CD4-positive, alpha-beta T cell treated with Interleukin-4 for 1 hour (primary cell): ENCODE measurements around the gene ASTL.

ENCODE experiments used
- DNase-seq, 2 donors: peaks; one replicate each; pipeline ENCODE4 v3.0.0-alpha.2; 2020 to 2022

The ASTL gene

DNA sequence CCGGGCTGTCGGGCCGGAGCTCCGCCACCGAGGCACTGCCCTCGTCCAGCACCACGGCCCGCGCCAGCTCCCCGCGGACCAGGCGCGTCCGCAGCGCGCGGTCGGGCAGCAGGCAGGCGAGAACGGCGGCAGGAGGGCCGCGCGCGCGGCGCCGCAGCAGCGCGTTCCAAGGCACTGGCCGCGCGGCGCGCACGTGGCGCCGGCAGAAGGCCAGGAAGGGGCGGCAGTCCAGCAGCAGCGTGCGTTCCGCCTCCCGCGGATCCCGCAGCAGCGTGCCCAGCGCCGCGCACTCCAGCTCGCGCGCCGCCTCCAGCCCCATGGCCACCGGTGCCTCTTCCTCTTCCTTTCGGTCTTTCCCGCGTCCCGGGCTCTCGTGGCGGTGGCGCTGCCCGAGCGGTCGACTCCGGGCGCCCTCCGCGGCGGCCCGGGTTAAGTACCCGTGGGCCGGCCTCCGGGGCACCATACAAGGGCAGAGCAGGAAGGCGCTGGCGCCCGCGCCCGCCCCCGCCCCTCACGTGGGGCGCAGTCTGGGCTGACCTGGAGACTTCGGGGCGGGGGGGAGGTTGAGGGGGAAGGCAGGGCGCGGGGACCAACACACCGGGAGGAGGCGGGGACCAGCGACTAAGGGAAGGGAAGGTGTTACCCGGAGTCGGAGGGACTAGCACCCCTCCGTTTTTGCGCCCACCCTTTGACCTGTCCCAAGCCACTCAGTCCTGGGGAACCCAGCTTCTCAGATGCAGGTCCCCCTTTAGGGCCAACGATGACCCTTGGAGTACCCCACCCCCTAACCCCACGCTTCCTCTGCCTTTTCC lies 6.9 kb upstream of the ASTL start, which contains the start of gene DUSP2:
TSS of gene DUSP2 (minus strand) at position 405 of the 812 bp plus-strand sequence. CDS start at position 319, 86 bp downstream.
- peak; percentile 94 to 96 for DNase-seq

DNA sequence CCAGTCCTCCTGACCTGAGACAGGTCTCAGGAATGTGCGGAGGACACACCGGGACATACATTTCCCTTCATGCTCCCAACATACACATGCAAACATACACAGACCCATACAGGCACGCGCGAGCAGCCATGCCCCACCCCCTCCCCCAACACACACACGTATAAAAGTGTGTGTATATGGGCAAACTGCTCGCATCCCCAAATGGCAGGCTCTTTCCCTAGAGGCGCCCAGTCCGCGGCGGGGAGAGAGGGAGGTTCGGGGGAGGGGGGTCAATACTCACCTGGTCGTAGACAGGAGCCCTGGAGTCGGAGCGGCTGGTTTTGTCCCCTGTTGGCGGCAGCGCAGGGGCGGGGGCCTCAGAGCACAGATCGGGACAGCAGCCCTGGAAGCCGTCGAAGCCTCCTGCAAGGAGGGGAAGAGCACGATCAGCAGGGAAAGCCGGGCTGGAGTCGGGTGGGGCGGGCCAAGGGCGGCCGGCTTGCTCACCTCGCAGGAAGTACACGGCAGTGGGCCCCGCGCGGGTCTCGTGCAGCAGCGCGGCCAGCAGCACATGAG lies 6.3 kb upstream of the ASTL start:
- DNase-seq = peak in 1 of 2 donors; percentile 40

DNA sequence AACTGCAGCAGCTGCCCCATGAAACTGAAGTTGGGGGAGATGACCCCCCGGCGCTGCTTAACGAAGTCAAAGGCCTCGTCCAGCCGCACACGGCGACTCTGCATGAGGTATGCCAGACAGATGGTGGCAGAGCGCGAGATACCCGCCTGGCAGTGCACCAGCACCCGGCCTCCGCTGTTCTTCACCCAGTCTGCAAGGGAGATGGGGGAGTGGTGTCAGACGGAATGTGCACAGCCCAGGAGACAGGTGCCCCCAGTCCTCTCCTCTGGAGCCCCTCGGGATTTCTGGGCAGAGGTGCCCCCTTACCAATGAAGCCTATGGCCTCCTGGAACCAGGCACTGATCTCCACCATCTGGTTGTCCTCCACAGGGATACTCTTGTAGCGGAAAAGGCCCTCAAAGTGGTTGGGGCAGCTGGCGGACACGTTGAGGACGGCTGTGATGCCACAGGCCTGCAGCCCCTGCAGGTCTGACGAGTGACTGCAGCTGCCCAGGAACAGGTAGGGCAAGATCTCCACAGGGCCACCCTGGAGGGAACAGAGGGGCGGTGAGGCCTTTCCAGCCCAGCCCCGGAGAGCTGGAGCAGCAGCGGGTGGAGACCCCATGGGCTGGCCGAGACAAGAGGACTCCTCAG lies 5.7 kb upstream of the ASTL start:
- DNase-seq = peak; percentile 39 to 51

DNA sequence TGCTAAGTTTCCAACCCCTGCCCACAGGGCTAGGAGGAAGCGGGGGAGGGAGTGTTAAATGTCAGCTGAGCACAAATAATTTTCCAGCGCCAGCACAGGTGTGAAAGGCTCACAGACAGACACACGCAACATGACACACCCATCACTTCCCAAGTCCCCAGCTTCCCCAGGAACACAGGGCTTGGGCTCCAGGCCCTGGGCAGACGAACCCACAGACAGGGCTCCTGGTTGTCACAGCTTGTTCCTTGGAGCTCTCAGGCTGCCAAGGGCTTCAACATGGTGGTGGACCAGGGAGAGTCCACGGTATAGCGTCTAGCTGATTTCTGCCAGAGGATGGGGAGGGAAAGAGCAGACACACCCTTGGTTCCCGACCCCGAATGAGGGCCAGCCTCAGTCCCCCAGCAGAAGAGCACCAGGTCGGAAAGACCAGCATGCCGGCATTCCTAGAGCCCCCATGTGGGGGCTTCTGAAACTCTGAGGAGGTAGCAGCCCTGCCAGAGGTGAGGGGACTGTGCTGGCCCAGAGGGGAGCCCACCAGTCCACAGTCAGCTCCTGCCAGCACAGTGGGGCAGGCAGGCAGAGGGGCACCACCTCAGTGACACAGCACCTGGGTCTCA lies 5.0 kb upstream of the ASTL start:
- DNase-seq = peak in 1 of 2 donors; percentile 54

DNA sequence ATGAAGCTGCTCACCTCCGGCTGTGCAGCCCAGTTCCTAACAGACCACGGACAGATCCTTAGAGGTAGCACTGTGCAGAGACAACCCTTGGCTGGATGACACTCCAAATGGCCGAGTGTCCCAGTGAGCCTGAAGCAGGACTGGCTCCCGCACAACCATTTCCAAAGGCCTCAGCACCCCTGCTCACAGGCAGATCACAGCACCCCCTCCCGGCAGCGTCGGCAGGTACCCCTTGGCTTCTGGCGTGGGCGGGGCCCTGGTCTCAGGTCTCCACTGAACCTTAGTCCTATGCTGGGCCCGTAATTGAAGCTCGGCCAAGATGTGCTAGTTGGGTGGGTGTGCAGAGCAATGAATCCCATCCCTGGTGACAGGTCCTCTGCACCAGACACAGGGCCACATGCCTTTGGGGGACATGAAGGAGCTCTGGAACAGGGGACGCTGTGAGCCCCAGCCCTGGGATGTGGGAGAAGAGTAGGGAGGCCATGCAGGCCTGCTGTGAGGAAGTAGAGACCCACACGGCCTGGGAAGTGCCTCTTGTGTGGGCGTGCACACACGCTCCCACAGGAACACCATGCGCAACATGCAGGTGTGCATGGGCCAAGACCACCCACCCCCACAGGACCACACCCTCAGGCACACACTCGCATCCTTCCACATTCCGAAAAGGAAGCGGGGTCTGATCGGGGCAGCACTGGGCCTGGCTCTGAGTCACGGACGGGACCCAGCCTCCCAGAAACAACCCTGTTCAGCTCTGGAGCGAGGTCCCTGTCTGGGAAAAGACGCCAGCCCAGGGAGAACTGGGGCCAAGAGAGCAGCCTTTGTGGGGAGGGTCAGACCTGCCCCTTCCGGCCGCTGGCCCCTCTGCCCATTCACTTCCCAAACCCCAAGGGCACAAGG lies 4.2 kb upstream of the ASTL start:
- DNase-seq = peak; percentile 78 to 80

DNA sequence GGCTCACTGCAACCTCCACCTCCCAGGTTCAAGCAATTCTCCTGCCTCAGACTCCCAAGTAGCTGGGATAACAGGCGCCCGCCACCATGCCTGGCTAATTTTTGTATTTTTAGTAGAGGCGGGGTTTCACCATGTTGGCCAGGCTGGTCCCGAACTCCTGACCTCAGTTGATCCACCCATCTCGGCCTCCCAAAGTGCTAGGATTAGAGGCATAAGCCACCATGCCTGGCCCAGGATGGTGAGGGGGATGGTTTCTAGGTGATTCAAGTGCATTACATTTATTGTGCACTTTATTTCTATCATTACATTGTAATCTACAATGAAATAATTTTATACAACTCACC lies 3.3 kb upstream of the ASTL start:
- peak in 1 of 2 donors; percentile 32 for DNase-seq

DNA sequence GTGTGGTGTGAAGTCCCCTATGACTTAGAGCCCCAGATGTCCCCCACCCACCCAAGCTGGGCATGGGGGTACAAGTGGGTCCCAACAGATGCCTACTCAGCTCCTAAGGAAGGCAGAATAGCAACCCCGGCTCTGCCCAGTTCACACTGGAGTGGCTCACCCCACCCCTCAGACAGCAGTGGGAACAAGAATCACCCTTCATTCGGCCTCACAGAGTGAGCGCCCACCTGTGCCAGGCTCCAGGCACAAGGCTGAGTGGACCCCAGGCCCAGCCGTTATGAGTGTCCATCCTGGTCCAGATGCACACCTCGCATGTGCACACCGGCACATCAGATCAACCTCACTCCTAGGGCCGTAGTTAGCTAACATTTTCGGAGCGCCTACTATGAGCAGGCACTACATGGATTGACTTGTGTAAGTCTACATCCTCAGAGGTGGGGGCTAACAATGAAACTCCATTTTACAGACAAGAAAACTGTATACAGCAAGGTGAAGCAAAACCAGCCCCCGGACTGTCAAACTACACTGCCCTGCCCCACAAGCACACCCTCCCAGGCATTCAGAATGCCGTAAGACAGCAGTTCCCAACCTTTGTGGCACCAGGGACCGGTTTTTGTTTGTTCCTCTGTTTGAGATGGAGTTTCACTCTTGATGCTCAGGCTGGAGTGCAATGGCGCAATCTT lies 2.8 kb upstream of the ASTL start:
- DNase-seq = peak in 1 of 2 donors; percentile 40

DNA sequence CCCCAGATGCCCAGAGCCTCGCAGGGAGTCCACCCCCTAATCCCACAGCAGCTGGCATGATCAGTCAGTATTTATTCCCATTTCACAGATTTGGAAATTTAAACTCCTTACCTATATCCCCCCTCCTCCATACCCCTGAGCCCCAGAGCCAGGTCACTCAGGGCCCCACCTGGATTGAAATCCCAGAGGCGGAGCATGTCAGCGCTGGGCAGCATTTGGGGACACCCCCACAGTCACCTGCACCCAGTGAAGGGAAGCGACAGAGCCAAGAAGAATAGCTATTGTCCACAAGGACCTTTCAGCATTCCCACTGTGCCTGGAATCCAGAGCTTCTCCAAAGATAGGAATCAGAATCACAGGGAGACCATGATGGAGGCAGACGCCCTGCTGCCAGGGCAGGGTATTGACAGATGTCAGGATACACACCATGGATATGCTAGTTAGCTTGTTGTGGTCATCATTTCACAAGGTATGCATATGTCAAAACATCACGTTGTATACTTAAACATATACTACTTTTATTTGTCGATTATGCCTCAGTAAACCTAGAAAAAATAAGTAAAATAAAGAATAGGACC lies 968 bp upstream of the ASTL start:
- no peak for DNase-seq

DNA sequence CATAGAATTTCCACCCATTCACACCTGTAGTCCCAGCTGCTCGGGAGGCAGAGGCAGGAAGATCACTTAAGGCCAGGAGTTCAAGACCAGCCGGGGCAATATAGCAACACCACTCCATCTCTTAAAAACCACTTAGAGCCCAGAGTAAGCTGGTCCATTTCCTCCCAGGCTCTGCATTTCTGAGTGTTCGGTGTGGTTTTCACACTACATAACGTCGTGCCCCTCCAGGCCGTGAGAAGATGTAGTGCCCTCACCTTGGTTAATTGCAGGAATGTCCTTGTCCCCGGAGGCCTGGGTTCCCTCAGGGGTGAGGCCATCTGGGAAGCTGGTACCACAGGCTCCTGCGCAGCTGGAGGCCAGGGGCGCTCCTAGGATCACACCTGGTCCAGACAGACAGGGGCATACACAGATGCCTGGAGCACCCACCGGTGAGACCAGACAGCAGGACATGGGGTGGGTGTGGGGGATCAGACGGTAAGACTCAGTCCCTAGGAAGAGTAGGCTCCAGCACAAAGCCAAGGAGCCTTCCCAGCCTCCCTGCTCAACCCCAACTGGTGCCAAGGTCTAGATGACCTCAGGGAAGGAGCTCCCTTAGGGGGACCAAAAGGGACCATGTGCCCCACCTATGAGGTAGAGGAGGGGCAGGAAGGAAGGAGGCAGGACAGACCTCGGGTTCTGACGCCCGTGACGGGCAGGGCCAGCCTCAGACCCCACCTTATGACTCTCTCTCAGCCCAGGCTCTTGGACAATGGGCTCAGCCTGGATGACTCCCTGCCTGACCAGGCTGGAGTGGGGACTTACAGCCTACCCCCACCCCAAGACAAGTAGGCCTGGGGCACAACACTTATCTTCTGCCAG lies 752 bp downstream of the ASTL start:
- DNase-seq = peak in 1 of 2 donors; percentile 30

DNA sequence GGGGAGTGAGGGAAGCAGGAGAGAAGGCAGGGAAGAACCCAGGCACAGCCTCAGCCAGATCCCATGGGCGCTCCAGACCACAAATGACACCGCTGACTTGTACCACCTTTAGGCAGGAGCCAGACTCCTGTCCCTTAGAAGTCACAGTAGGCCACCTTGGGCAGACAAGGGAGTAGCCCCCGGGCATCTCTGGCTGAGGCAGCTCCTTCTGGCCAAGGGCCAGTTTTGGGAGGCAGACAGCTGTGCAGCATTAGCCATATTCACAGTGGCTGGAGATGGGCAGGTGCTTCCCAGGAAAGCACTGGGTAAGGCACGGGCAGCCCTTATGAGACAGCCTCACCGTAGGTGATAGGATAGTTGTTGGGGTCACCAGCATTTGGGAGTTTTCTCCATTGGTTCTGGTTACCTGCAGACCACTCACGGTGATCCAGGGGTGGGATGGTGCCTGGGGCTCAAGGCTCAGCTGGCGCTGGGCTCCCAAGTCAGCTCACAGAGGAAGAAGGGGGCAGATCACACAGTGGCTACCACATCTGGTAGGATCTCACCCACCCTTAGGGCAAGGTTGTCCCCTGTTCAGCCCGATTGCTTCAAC lies 2.1 kb downstream of the ASTL start:
- peak in 1 of 2 donors; percentile 17 for DNase-seq

DNA sequence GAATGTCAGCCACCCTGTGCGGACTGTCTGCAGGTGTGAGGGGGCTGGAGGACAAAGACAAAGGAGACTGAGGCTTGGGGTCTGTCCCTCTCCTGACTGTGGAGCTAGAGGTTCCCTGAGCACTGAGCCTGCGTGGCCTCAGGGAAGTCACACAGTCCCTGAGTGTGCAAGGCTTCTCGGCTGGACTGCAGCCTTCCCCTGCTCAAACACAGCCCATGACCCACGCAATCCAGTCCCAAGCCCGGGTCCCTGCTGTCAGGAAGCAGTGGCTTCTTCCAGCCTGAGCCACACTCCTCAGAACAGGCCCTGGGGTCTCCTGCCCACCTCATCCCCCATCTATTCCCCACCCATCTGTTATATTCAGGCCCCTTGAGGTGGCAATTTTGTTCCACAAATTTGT lies 2.7 kb downstream of the ASTL start:
- peak in 1 of 2 donors; percentile 15 for DNase-seq

DNA sequence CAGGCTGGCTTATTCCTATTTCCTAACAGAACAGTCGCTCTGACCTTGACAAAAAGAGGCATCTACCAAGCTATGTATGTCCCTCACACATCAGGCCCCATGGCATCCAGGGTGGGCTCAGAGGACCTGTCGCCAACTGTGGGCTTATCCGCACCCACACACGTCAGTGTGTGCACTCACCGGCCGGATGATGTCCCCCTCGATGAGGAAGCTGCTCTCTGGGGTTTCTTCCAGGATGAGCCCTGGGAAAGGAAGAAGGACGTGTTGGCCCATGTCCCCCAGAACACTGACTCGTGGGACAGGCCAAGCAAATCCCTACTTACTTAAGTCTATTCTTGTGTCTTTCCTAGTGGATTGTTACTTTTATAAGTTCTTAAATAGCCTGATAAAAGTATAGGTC lies 3.1 kb downstream of the ASTL start:
- no peak for DNase-seq

DNA sequence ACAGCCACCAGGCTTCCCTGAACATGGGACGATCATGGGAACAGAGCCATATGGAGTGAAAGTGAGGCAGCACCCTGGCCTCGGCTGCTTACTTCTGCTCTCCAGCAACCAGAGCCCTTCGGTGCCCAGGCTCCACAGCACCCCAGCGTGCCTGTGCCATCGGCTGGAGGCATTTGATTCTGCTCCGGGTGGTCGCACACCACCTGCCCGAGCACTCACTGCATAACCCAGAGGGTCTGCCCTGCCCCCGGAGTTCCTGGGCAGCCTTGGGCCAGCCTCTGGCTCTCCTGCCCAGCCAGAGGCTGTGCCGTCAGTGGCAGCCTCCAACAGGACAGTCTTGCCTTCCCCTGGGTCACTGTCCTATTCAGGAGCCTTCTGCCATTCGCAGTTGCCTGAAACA lies 3.9 kb downstream of the ASTL start:
- DNase-seq = peak in 1 of 2 donors; percentile 25

DNA sequence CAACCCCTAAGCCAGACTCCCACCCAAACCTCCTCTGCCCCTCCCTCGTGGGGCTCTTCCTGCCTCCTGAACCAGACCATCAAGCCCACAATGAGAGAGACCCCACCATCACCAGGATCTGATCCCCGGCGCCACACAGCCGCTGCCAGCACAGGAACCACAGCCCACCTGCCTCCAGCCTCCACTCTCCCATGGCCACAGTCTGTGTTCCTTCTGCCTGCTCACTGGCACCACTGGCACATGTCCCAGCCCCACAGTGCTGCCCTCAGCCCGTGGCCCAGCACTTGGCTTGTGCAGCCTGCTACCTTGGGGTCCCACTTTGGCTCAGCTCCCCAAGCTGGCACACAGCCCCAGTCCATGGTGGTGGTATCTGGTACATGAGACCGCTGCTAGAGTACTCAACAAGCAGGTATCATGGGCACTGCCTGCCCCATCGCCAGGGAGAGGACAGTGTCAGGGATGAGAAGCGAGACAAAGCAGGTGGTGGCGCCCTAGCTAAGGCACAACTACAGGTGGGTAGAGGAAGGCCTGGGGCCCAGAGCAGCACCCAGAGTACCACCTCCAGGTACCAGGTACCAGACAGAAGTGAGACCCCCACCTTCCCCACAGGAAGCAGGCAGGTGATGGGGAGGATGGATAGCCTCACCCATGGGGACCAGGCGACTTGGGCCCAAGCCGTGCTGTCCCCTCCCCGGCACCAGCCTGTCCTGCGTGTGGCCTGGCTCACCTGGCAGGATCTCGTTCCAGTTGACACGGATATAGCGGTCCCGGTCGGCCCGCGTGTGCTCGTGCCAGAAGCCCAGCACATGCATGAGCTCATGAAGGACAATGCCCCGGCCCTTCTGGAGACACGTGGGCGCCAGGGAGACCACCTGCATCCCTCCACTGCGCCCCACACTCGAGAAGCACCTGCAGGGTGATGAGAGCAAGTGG lies 6.2 kb downstream of the ASTL start:
- DNase-seq = no peak

DNA sequence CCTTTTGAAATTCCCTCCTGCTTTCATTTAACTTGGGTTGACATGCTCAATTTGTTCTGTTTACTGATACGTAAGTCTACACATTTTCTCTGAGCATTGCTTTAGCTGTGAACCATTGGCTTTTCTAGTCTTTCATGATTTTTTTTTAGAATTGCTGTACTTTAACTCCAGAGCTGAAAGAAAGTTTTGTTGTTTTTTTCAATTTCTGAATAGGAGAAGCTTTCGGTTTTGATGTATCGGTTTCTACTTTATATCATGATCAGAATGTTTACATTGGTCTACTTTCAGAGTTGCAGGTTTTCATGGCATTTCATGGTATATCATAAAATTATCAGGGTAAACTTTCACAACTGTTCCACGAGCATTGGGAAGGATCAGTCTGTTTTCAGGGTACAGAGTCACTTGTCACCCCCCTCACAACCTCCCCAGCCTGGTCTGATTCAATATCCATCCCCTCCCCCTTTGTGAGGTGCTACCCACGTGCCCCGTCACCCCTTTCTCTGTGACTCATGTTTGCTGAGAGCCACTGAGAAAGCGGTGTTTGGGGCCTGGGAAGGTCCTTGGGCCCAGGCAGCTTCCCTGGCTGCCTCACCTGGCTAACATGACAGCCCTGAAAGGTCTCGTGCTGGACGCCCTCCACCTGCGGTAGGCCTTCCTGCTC lies 7.0 kb downstream of the ASTL start:
- peak in 1 of 2 donors; percentile 30 for DNase-seq

DNA sequence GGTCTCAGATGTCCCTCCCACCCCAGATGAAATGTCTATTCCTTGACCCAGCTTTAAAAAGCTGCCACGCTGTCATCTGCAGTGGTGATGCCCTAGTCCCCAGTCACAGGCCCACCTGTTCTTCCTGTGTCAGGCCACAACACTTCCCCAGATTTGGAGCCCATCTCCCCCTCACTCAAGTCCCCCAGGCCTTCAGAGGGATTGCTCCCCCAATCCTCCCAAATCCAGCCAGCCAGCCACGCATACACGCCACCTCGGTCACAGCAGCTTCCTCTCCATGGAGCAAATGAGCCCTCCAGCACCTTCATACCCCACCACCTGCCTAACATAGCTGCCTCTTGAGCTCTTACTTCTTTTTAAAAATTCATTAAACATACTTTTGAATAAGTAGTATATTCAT lies 7.8 kb downstream of the ASTL start:
- peak in 1 of 2 donors; percentile 14 for DNase-seq

DNA sequence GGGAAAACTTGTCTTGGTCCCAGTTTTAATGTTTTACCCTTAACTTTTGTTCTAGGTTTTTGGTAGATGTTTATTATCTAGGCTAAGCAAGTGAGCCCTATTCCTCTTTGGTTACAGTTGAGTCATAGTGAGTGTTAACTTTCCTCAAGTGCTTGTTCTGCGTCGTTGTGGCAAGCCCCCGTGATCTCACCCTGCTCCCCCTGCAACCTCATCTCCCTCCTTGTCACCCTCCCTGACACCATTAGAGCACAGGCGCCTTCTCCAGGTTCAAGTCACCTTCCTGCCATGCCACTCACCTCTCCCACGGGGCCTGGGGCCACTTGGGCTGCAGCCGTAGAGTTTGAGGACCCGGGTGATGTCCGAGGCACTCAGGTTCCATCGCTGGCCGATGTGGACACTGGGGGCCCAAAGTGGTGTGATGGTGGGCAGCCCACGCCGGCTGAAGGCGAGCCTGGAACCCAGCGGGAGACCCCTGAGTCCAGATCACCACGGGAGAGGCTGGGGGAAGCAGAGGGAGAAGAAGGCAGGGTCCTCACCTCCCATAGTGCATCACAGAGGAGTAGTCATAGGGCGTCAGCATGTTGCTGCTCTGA lies 8.7 kb downstream of the ASTL start:
- DNase-seq = no peak

DNA sequence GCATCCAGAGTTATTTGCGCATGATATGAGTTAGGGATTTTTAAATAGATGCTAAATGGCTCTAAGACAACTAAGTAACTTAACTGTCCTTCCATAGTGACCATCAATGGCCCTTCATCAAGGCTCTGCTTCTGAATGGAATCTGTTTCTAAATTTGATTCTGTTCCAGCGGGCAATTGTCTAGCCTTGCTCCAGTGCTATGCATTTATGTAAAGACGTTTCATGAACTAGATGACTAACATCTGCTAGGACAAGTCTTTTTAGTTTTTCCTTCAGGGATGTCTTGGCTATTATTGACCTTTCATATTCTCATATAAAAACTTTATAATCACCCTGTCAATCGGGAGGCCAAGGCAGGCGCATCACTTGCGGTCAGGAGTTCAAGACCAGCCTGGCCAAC lies 9.8 kb downstream of the ASTL start:
- no peak for DNase-seq
